H9 (cell line): ENCODE measurements around the gene AKR1C2. TPM values are rescaled to one million over a fixed set of nuclear protein-coding genes. Genes with fewer than 3 reads are reported as not detected.

ENCODE experiments used
- DNase-seq: peaks from one replicate; pipeline ENCODE4 v3.0.0-alpha.2; 2017
- H2AFZ ChIP-seq: one replicate; pipeline ENCODE4 v1.6.1; 2013; ENCODE audit warnings: mild to moderate bottlenecking, low read length, control low read depth, moderate library complexity
- H2AK5ac ChIP-seq: 2 replicates; pipeline ENCODE4 v1.6.1; 2013; ENCODE audit warnings: low read length, control low read depth, mixed read lengths; ENCODE audit not compliant: insufficient read length
- H2BK120ac ChIP-seq: one replicate; pipeline ENCODE4 v1.6.1; 2013; ENCODE audit warnings: low read depth, mild to moderate bottlenecking, low read length, control low read depth, inconsistent platforms; ENCODE audit not compliant: poor library complexity, severe bottlenecking
- H2BK12ac ChIP-seq: 2 replicates; pipeline ENCODE4 v1.6.1; 2013; ENCODE audit warnings: low read length, control low read depth, mixed read lengths, low read depth; ENCODE audit not compliant: insufficient read length
- H2BK15ac ChIP-seq: 2 replicates; pipeline ENCODE4 v1.6.1; 2013; ENCODE audit warnings: low read depth, low read length, control low read depth
- H2BK20ac ChIP-seq: one replicate; pipeline ENCODE4 v1.6.1; 2013; ENCODE audit warnings: low read depth, mild to moderate bottlenecking, low read length, control low read depth, inconsistent platforms; ENCODE audit not compliant: poor library complexity, severe bottlenecking
- H2BK5ac ChIP-seq: 2 replicates; pipeline ENCODE4 v1.6.1; 2013; ENCODE audit warnings: low read length, control low read depth, mixed read lengths; ENCODE audit not compliant: insufficient read length
- H3K14ac ChIP-seq: 2 replicates; pipeline ENCODE4 v1.6.1; 2013; ENCODE audit warnings: low read length, control low read depth; ENCODE audit not compliant: insufficient read depth
- H3K18ac ChIP-seq: 2 replicates; pipeline ENCODE4 v1.6.1; 2013; ENCODE audit warnings: low read depth, mild to moderate bottlenecking, mixed read lengths, low read length, control low read depth; ENCODE audit not compliant: insufficient read length
- H3K23ac ChIP-seq: 2 replicates; pipeline ENCODE4 v1.6.1; 2013; ENCODE audit warnings: low read length, control low read depth, mixed read lengths, low read depth; ENCODE audit not compliant: insufficient read length
- H3K23me2 ChIP-seq: 2 replicates; pipeline ENCODE4 v1.6.1; 2013; ENCODE audit warnings: low read depth, mild to moderate bottlenecking, mixed read lengths, low read length, control low read depth; ENCODE audit not compliant: insufficient read length, poor library complexity, severe bottlenecking
- H3K27ac ChIP-seq: 2 replicates; pipeline ENCODE4 v1.5.1; 2013; ENCODE audit warnings: low read length, control low read depth, mixed read lengths, low read depth; ENCODE audit not compliant: insufficient read length
- H3K27me3 ChIP-seq: 2 replicates; pipeline ENCODE4 v1.6.1; 2013; ENCODE audit warnings: low read length, control low read depth, inconsistent platforms; ENCODE audit not compliant: insufficient read depth
- H3K4ac ChIP-seq: 2 replicates; pipeline ENCODE4 v1.6.1; 2013; ENCODE audit warnings: low read depth, mild to moderate bottlenecking, control low read depth, inconsistent platforms, low read length, moderate library complexity
- H3K4me1 ChIP-seq: 2 replicates; pipeline ENCODE4 v1.6.1; 2013; ENCODE audit warnings: low read length, control low read depth, inconsistent platforms; ENCODE audit not compliant: insufficient read depth
- H3K4me2 ChIP-seq: 2 replicates; pipeline ENCODE4 v1.6.1; 2013; ENCODE audit warnings: low read length, control low read depth, mixed read lengths; ENCODE audit not compliant: insufficient read length, insufficient read depth
- H3K56ac ChIP-seq: 2 replicates; pipeline ENCODE4 v1.6.1; 2013; ENCODE audit warnings: low read depth, mild to moderate bottlenecking, mixed read lengths, low read length, control low read depth; ENCODE audit not compliant: insufficient read length
- H3K79me1 ChIP-seq: 2 replicates; pipeline ENCODE4 v1.6.1; 2013; ENCODE audit warnings: low read depth, mild to moderate bottlenecking, moderate library complexity, low read length, control low read depth, inconsistent platforms; ENCODE audit not compliant: insufficient read depth, poor library complexity, severe bottlenecking
- H3K79me2 ChIP-seq: 2 replicates; pipeline ENCODE4 v1.6.1; 2013; ENCODE audit warnings: low read length, control low read depth, inconsistent platforms; ENCODE audit not compliant: insufficient read depth
- H3K9ac ChIP-seq: 2 replicates; pipeline ENCODE4 v1.6.1; 2013; ENCODE audit warnings: low read length, control low read depth, mixed read lengths; ENCODE audit not compliant: insufficient read length; ENCODE audit errors: extremely low read depth
- H3K9me3 ChIP-seq: one replicate; pipeline ENCODE4 v1.6.1; 2013; ENCODE audit warnings: low read depth, low read length, inconsistent platforms; ENCODE audit not compliant: control insufficient read depth
- H3T11ph ChIP-seq: one replicate; pipeline ENCODE4 v1.6.1; 2013; ENCODE audit warnings: mild to moderate bottlenecking, low read length, control low read depth, inconsistent platforms
- H4K20me1 ChIP-seq: one replicate; pipeline ENCODE4 v1.6.1; 2013; ENCODE audit not compliant: control insufficient read depth, insufficient read length, insufficient read depth
- H4K5ac ChIP-seq: 2 replicates; pipeline ENCODE4 v1.6.1; 2013; ENCODE audit warnings: low read depth, mild to moderate bottlenecking, mixed read lengths, low read length, control low read depth; ENCODE audit not compliant: insufficient read length
- H4K8ac ChIP-seq: replicated peaks from 2 replicates; pipeline ENCODE4 v1.6.1; 2013; ENCODE audit warnings: low read length, control low read depth, mixed read lengths, low read depth; ENCODE audit not compliant: insufficient read length
- H4K91ac ChIP-seq: 2 replicates; pipeline ENCODE4 v1.6.1; 2013; ENCODE audit warnings: low read depth, mild to moderate bottlenecking, moderate library complexity, mixed read lengths, low read length, control low read depth; ENCODE audit not compliant: insufficient read length
- H3K27ac Mint-ChIP-seq, 3 experiments: 2 replicates in 2 of 3; 3 replicates in 1 of 3; pipeline ENCODE4 v1.8.0; 2020 to 2021; ENCODE audit warnings: mixed read lengths in 3 of 3, mild to moderate bottlenecking in 1 of 3, moderate library complexity in 1 of 3
- H3K27me3 Mint-ChIP-seq: 2 replicates; pipeline ENCODE4 v1.8.0; 2021; ENCODE audit warnings: low read depth, mild to moderate bottlenecking, moderate library complexity, mixed read lengths
- H3K36me3 Mint-ChIP-seq, 3 experiments: 2 replicates in 2 of 3; 3 replicates in 1 of 3; pipeline ENCODE4 v1.8.0; 2020 to 2021; ENCODE audit warnings: low read depth in 3 of 3, mixed read lengths in 3 of 3; ENCODE audit not compliant: insufficient read depth in 1 of 3
- H3K4me1 Mint-ChIP-seq, 2 experiments: 2 replicates each; pipeline ENCODE4 v1.8.0; 2020; ENCODE audit warnings: mixed read lengths in 2 of 2
- H3K4me3 Mint-ChIP-seq, 2 experiments: 2 replicates in 1 of 2; 3 replicates in 1 of 2; pipeline ENCODE4 v1.8.0; 2020 to 2021; ENCODE audit warnings: mild to moderate bottlenecking in 2 of 2, mixed read lengths in 2 of 2, moderate library complexity in 1 of 2
- H3K9me3 Mint-ChIP-seq, 2 experiments: 2 replicates in 1 of 2; 3 replicates in 1 of 2; pipeline ENCODE4 v1.8.0; 2020; ENCODE audit warnings: mild to moderate bottlenecking in 2 of 2, mixed read lengths in 2 of 2, moderate library complexity in 1 of 2
- CTCF ChIP-seq: fragments of 200-600 bp; sonication (generic); conservative IDR thresholded peaks from 3 replicates; pipeline ENCODE4 v1.8.0; 2021; ENCODE audit warnings: antibody characterized with exemption, mild to moderate bottlenecking
- total RNA-seq: library from RNA; stranded (reverse); gene quantifications from 2 replicates; pipeline ENCODE4 v1.2.1, GENCODE V29; 2021

The AKR1C2 gene
- total RNA-seq, 1 experiment from 2014 or later = 0.74 TPM

DNA sequence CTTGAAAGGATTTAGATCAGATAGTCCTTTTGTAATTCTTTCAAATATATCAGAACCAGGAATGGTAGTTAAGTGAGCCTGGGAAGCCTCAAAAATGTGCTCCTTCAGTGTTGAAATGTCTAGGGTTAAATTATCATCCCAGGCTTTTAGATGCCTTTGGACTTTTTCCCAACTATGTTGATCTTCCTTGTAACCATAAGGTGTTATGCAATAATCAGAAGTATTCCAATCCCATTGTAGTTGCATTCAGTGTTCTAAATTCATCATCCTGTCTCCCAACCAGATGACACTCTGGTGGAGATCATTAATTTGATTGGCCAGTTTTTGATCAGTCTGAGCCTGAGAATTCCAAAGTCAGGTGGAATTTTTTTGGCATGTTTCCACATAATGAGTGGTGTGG is 35.1 kb upstream of the AKR1C2 start:
- no peak overlapping the region for H3K23ac ChIP-seq
- H2BK15ac ChIP-seq = no peak overlapping the region
- H3K27ac Mint-ChIP-seq = no peak overlapping the region
- H4K5ac ChIP-seq = no peak overlapping the region
- H2BK12ac ChIP-seq = no peak overlapping the region
- H3K9ac ChIP-seq = no peak overlapping the region
- H3K4me3 Mint-ChIP-seq = no peak overlapping the region
- H3K4me1 ChIP-seq = no peaks in the 10 kb centered on the region; the same call in 1 of the 2 replicates
- peaks cover 1 to 5% (median 2%) of the 10 kb centered on the region in 3 experiments; a peak in 6 of 7 replicates for H3K36me3 Mint-ChIP-seq
- no peak overlapping the region for H3K4ac ChIP-seq
- no peak overlapping the region for H3K14ac ChIP-seq
- H4K91ac ChIP-seq = no peak overlapping the region
- no peak overlapping the region for H2BK20ac ChIP-seq
- H3K27me3 Mint-ChIP-seq = no peaks in the 10 kb centered on the region
- H3K27me3 ChIP-seq = no peaks in the 10 kb centered on the region
- no peaks in the 10 kb centered on the region for H3K79me1 ChIP-seq
- H2AK5ac ChIP-seq = no peak overlapping the region
- H3K18ac ChIP-seq = no peak overlapping the region
- H3K56ac ChIP-seq = no peak overlapping the region
- no peak overlapping the region for H3K4me2 ChIP-seq
- no peak overlapping the region for H2BK120ac ChIP-seq
- no peaks in the 10 kb centered on the region for H3K9me3 ChIP-seq
- H3K23me2 ChIP-seq = no peaks in the 10 kb centered on the region
- no peak for DNase-seq
- H3T11ph ChIP-seq = no peak overlapping the region
- H2BK5ac ChIP-seq = no peak overlapping the region
- H2AFZ ChIP-seq = no peak overlapping the region
- no peaks in the 10 kb centered on the region for H3K79me2 ChIP-seq
- H3K27ac ChIP-seq = no peak overlapping the region
- H4K20me1 ChIP-seq = no peaks in the 10 kb centered on the region
- peaks cover 6 to 9% of the 10 kb centered on the region in 2 experiments for H3K4me1 Mint-ChIP-seq
- peaks cover 31 to 64% of the 10 kb centered on the region in 2 experiments for H3K9me3 Mint-ChIP-seq
- no peak overlapping the region for H4K8ac ChIP-seq
- TF ChIP-seq CTCF = no peak
